ENCODE measurements around the gene REL. TPM values are rescaled to one million over a fixed set of nuclear protein-coding genes. Genes with fewer than 3 reads are reported as not detected.

REL gene
- total RNA-seq, 1 experiment from 2014 or later = 7.3 TPM

- Histone ChIP-seq H3K4me1 (ENCODE audit: insufficient read depth, low read length) (peaks cover 35% of the 10 kb centered on the region), H3K36me3 (ENCODE audit: low read depth, low read length) (no peaks in the 10 kb centered on the region), H4K20me1 (ENCODE audit: low read length) (no peaks in the 10 kb centered on the region), H3F3A (ENCODE audit: low read length, unreplicated experiment) (peaks cover 6% of the 10 kb centered on the region), H3K27ac (ENCODE audit: low read length) (peak overlapping the region; percentile 58), H3K4me3 (ENCODE audit: low read length) (no peak overlapping the region), H3K27me3 (ENCODE audit: low read length) (no peaks in the 10 kb centered on the region), H2AFZ (ENCODE audit: low read length) (peak overlapping the region; percentile 52; the same call in 1 of the 2 replicates), H3K4me2 (ENCODE audit: low read length) (peak overlapping the region; percentile 14; the same call in 1 of the 2 replicates), H3K9me2 (replicated peaks; ENCODE audit: low read length) (no peaks in the 10 kb centered on the region), H3K79me2 (ENCODE audit: low read length) (no peaks in the 10 kb centered on the region), H3K9ac (ENCODE audit: low read length) (no peak overlapping the region), H3K9me3 (ENCODE audit: low read length) (no peaks in the 10 kb centered on the region)
- POLR2A ChIA-PET (ENCODE audit: unreplicated experiment) = no interaction called here
- intact Hi-C loops (cut with micrococcal nuclease) = no loop called here
- ATAC-seq (peak; percentile 61), DNase-seq (peak; percentile 78)
- CTCF ChIA-PET = no interaction called here
- no TSS peak for BruUV-seq (replicated peaks)
- TF ChIP-seq EZH2 (IDR thresholded peaks at IDR 0.05; ENCODE audit: low read length, unreplicated experiment) (no peak), EZH2phosphoT487 (IDR thresholded peaks at IDR 0.05; ENCODE audit: borderline replicate concordance, low read length) (no peak), CTCF (conservative IDR thresholded peaks at IDR 0.05; ENCODE audit: low read depth, low read length) (no peak)
Observed at GRCh38 chr2:60958800-60959199, 77.4 kb downstream of the REL start.

- Histone ChIP-seq H3K27me3 (ENCODE audit: low read length) (no peaks in the 10 kb centered on the region), H3K36me3 (ENCODE audit: low read depth, low read length) (no peaks in the 10 kb centered on the region), H3K9me3 (ENCODE audit: low read length) (no peaks in the 10 kb centered on the region), H3K4me1 (ENCODE audit: insufficient read depth, low read length) (peaks cover 35% of the 10 kb centered on the region), H3K4me2 (ENCODE audit: low read length) (peak overlapping the region; percentile 14; the same call in 1 of the 2 replicates), H3K4me3 (ENCODE audit: low read length) (no peak overlapping the region), H4K20me1 (ENCODE audit: low read length) (no peaks in the 10 kb centered on the region), H2AFZ (ENCODE audit: low read length) (no peak overlapping the region), H3K9ac (ENCODE audit: low read length) (no peak overlapping the region), H3K27ac (ENCODE audit: low read length) (0 out of 2 replicates have a peak overlapping the region, but pooled peaks have one; percentile 58), H3F3A (ENCODE audit: low read length, unreplicated experiment) (peaks cover 6% of the 10 kb centered on the region), H3K9me2 (replicated peaks; ENCODE audit: low read length) (no peaks in the 10 kb centered on the region), H3K79me2 (ENCODE audit: low read length) (no peaks in the 10 kb centered on the region)
- DNase-seq = no peak
- ChIA-PET CTCF (no interaction called here), POLR2A (ENCODE audit: unreplicated experiment) (no interaction called here)
- ATAC-seq = no peak
- BruUV-seq (replicated peaks) = no TSS peak
- intact Hi-C loops (cut with micrococcal nuclease) = no loop called here
- TF ChIP-seq CTCF (conservative IDR thresholded peaks at IDR 0.05; ENCODE audit: low read depth, low read length) = no peak
- TF ChIP-seq EZH2phosphoT487 (IDR thresholded peaks at IDR 0.05; ENCODE audit: borderline replicate concordance, low read length) = no peak
- TF ChIP-seq EZH2 (IDR thresholded peaks at IDR 0.05; ENCODE audit: low read length, unreplicated experiment) = no peak
Observed at GRCh38 chr2:60959501-60959900, 78.1 kb downstream of the REL start.

- no peaks in the 10 kb centered on the region for H4K20me1 ChIP-seq (ENCODE audit: low read length)
- no peaks in the 10 kb centered on the region for H3K9me3 ChIP-seq (ENCODE audit: low read length)
- no peak overlapping the region for H2AFZ ChIP-seq (ENCODE audit: low read length)
- no TSS peak for BruUV-seq (replicated peaks)
- H3F3A ChIP-seq (ENCODE audit: low read length, unreplicated experiment) = peaks cover 6% of the 10 kb centered on the region
- H3K27ac ChIP-seq (ENCODE audit: low read length) = no peak overlapping the region
- peaks cover 35% of the 10 kb centered on the region for H3K4me1 ChIP-seq (ENCODE audit: insufficient read depth, low read length)
- intact Hi-C loops (cut with micrococcal nuclease) = no loop called here
- no peaks in the 10 kb centered on the region for H3K27me3 ChIP-seq (ENCODE audit: low read length)
- H3K9ac ChIP-seq (ENCODE audit: low read length) = no peak overlapping the region
- POLR2A ChIA-PET (ENCODE audit: unreplicated experiment) = no interaction called here
- ATAC-seq = no peak
- DNase-seq = no peak
- TF ChIP-seq EZH2phosphoT487 (IDR thresholded peaks at IDR 0.05; ENCODE audit: borderline replicate concordance, low read length) = no peak
- TF ChIP-seq CTCF (conservative IDR thresholded peaks at IDR 0.05; ENCODE audit: low read depth, low read length) = no peak
- no peak for TF ChIP-seq EZH2 (IDR thresholded peaks at IDR 0.05; ENCODE audit: low read length, unreplicated experiment)
- H3K79me2 ChIP-seq (ENCODE audit: low read length) = no peaks in the 10 kb centered on the region
- no peaks in the 10 kb centered on the region for H3K36me3 ChIP-seq (ENCODE audit: low read depth, low read length)
- CTCF ChIA-PET = no interaction called here
- H3K9me2 ChIP-seq (replicated peaks; ENCODE audit: low read length) = no peaks in the 10 kb centered on the region
- H3K4me2 ChIP-seq (ENCODE audit: low read length) = peak overlapping the region; percentile 48; the same call in 1 of the 2 replicates
- no peak overlapping the region for H3K4me3 ChIP-seq (ENCODE audit: low read length)
Observed at GRCh38 chr2:60960706-60961105, 79.3 kb downstream of the REL start.

Data from PC-3 (cell line).